T1000 (cell line): ENCODE measurements around the gene KIF6.

Experiments
- DNase-seq: peaks from one replicate; lab custom pipeline; 2025; ENCODE audit warnings: mixed read lengths; lab: John Stamatoyannopoulos, UW

The KIF6 gene

GRCh38 chr6:39451831-39452230 lies 273.4 kb downstream of the KIF6 start:
- no peak for DNase-seq

- DNase-seq: no peak
These were observed 276.2 kb downstream of the KIF6 start for GRCh38 chr6:39449022-39449421.

DNA sequence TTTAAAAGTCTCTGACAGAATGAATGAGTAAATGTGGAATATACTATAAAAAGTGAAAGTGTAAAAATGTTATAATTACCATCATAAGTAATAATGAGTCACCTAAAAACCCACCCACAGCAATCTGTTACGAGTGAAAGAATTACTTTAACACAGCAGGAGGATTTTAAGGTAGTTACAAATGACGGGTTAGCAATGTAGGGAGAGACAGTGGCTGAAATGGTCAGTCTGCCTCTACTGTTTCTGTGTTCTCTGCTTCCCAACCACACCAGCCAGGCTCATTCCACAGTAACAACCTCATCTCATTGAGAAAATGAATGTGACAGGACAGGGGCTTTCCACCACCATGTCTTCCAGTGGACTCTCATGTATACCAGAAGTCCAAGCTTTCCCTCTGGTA lies 278.3 kb downstream of the KIF6 start:
- no peak for DNase-seq

DNA sequence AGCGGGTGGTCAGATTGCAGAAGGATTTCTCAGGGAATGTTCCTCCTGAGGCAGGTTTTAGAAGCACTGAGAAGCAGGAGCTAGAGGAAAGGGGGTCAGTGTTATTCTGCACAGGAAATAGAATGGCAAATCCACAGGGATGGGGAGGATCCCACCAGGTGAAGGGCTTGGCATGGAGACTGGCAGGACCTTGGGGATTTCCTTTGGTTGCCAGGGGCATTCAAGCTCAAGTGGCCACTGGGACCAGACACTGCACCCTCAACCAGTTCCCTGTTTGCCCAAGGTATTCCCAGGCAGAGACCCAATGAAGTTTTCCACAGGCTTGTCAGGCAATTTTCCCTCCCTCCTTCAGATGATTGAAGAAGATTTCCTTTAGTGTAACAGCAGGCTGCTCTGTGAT lies 279.5 kb downstream of the KIF6 start:
- no peak for DNase-seq

GRCh38 chr6:39444479-39445019 lies 280.7 kb downstream of the KIF6 start:
- no peak for DNase-seq

GRCh38 chr6:39441986-39442385 lies 283.2 kb downstream of the KIF6 start:
- DNase-seq: no peak

DNA sequence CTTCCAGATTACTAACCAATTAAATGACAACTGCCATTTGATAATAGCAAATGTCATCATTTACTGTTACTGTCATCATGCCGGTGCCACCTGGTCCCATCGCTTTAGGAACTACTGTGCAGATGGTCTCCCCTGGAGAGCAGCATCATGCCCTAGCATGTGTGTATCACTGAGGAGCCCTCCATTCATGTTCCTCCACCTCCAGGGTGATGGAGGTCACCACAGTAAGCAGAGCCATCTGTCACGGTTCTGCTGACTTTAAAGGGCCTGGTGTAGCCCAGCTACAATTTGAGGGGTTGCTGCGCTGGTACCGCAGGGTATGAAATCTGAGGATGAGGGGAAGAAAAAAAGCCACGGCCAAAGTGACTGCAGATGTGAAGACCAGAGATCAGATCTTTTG lies 283.9 kb downstream of the KIF6 start:
- no peak for DNase-seq

DNA sequence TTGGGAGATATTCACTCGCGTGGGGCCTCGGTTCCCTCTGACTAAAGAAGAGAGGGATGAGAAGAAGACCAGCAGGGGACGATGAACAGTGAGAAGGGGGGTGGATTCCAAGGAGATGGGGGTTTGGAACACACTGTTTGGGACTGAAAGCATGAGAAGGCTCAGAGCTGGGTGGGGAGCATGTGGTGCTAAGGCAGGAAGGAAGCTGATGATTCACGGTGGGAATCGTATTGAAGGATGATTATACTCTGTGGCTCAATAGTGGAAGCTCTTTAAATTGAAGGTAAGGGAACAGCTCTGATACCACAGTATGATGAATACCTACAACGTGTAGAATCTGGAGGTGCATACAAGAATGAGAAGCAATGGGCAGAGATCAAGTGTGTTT lies 285.2 kb downstream of the KIF6 start:
- DNase-seq: no peak

- no peak for DNase-seq
These were observed 285.7 kb downstream of the KIF6 start for GRCh38 chr6:39439342-39440038.

- no peak for DNase-seq
These were observed 291.6 kb downstream of the KIF6 start for GRCh38 chr6:39433630-39434029.

- no peak for DNase-seq
These were observed 292.7 kb downstream of the KIF6 start for GRCh38 chr6:39432330-39433025.

GRCh38 chr6:39430871-39431523 lies 294.2 kb downstream of the KIF6 start:
- DNase-seq: no peak

DNA sequence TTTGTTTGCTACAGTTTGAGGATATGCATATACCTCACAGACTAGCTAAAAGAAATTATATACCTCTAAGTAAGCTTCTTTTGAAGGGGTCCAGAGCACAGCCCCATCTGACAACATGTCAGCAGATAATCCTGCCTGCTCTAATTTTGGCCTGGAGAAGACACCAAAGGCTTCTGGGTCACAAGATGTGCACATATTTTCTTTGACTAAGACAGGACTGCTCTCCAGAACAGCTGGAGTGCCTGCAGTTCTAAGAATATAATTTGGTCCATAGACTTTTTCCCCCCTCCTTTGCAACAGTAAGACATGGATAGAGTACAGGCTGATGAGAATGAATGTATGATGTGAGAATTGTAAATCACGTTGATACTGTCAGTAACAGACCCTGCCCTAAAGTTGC lies 294.8 kb downstream of the KIF6 start:
- DNase-seq: no peak

DNA sequence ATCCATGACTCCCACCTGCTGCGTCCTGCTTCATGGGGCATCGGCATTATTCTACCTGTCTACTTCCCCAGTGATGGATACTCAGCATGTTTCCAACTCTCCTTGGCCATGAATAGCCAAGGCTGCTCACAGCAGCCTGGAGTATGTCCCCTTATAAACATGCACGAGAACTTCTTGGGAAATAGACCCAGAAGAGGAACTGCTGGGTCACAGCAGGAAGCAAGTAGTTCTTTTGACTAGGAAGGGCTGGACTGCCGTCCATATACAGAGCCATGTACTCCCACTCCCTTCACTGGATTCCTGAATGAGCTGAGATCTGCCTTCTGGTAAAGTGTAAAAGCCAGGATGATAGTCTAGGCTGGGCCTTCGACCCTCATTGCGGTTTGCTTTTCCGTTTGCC lies 296.4 kb downstream of the KIF6 start:
- DNase-seq: no peak

DNA sequence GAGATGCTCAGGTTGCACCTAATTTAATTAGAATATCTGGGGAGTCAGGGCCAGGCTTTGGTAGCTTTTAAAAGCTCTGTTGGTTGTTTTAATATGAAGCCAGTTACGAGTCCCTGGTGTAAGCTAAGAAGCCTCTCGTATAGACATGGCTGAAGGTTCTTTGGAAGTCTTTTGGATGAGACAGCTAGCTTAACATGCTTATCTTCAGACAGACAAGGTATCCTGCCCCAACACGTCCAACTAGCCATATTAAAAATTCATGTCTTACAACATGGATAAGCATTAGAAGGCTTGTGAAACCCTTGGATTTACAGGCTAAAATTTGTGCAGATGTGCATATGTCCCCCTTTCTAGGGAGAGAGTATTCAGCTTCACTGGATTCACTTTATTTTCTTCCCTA lies 297.1 kb downstream of the KIF6 start:
- no peak for DNase-seq

GRCh38 chr6:39426073-39426456 lies 299.1 kb downstream of the KIF6 start:
- peak; percentile 38 for DNase-seq

- no peak for DNase-seq
These were observed 299.7 kb downstream of the KIF6 start for GRCh38 chr6:39425346-39426072.

DNA sequence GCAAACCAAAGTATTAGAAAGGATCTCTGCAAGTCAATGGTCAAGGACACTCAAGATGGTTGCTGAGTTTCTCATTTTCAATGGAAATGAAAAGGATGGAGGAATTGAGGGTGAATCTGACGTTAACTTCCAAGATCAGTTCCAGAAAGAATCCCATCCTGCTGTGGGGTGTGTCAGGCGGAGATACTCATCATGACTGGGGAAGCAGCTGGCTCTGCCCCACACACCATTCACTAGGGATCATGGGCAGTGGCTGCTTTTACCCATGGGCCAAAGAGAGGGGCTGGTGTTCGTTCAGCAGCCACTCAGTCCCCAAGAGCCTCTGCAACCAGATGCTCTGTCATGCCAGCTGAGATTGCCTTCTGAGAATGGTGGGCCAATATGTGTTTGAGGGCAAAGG lies 300.4 kb downstream of the KIF6 start:
- no peak for DNase-seq

DNA sequence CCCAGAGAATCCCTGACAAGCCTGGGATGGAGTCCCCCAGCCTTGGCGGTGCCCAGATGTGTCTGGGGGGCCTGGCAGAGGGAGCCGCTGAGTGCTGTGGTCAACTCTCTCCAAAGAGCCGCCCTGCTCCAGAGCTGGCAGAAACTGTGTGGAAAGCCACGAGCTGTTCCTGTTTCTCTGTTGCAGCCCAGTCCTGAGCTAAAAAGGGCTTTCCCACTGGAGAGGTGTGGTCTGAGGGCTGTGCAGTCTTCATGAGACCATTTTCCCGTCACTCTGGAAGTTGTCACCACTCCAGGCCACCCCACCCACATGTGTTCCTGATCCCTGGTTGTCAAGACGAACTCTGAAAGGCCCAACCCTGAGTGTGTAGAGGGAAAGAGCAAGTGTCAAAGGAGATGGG lies 303.0 kb downstream of the KIF6 start:
- DNase-seq: no peak

GRCh38 chr6:39421383-39422225 lies 303.6 kb downstream of the KIF6 start:
- no peak for DNase-seq
